GM19397 (cell line): ENCODE data around the gene GNAI2.
"Not testable (repeated sequence)": the region's sequence is repeated elsewhere in the genome, so short reads cannot be mapped to it uniquely, and the experiment has no call there.

Experiments
- ATAC-seq: cut with Tn5 transposase; IDR thresholded peaks from one replicate; pipeline ENCODE4 v1.9.1; 2021; ENCODE audit warnings: mild to moderate bottlenecking, moderate library complexity; ENCODE audit not compliant: unreplicated experiment

The GNAI2 gene

DNA sequence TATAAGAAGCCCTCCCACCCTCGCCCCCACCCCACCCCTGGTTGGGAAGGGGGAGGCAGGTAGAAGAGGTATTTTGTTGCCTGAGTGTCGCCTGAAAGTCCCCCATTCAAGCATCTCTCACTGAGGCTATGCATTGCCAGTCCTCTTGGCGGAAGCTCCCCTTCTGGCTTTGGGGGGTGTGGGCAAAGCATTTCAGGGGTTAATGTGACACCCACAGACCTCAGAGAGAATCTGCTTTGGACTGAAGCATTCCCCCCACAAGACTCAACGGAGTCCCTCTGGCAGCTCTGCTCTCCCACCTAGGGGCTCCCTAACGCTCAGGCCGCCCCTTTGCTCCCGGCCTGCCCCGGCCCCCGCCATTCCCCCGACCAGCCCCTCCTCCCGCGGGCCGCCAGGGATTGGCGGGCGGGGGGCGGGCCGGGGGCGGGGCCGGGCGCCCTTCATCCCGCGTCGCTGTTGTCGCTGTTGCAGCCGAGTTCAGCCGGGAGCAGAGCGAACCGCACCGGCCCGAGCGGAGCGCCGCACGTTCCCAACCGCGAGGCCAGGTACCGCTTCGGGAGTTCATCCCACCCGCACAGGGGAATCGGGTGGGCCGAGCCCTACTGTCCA lies 31.1 kb upstream of the GNAI2 start, which contains the start of gene SLC38A3:
Gene SLC38A3 (plus strand): TSS at position 468 of the 609 bp plus-strand sequence. CDS start 8,929 bp downstream, outside the sequence.
- ATAC-seq = no peak

GRCh38 chr3:50205413-50206276 lies 30.4 kb upstream of the GNAI2 start:
- no peak for ATAC-seq

GRCh38 chr3:50207359-50208042 lies 28.5 kb upstream of the GNAI2 start:
- ATAC-seq = no peak

GRCh38 chr3:50208677-50209344 lies 27.2 kb upstream of the GNAI2 start:
- ATAC-seq = no peak

DNA sequence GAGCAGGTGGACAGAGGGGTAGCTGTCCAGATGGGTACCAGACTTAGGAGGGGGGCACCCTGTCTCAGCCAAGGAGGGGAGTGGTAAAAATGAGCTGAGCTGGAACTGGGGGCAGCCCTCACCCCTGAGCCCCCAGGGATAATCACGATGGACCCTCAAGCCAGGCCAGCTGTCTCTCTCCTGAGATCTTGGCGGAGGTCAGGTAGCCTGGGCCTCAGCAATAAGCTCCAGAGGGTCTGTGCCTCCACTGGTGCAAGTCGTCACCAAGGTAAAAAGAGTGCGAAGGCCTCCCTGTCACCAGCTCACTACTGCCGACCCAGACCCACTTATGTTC lies 25.9 kb upstream of the GNAI2 start:
- ATAC-seq = no peak

DNA sequence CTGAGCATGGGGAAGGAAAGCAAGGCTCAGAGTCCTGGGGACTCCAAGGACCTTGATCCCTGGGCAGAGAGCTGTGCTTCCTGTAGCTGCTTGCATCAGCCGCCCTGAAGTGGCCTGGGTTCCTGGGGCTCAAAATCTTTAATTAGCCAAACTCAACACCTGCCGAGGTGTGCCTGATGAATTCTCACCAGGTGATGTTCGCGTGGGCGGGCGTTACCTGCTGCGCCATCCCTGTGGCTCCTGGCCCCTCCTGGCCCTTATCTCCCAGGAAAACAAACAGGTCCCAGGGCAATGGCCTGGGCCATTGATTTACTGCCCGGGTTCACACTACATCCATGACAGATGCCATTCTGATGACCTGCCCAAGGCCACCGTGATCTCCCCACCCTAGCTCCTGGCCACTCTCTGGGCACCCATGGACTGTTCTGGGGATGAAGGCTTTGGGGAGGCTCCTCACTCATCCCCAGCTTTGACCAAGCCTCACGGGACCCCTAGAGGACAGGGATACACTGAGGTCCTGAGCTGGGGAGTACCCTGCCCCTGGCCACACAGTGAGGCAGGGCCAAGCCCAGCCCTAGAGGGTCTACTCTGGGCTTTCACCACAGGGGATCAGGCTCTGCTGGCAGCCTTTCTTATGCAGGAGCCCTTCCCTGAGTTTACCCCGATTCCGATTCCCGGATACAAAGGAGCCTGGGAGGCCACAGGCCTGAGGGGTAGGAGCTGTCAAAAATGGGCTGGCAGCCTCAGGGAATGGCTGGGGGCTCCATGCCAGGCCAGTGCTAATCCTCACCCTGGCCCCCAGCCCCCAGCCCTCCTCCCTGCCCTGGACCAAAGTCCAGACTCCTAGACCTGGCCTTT lies 25.3 kb upstream of the GNAI2 start:
- no peak for ATAC-seq

DNA sequence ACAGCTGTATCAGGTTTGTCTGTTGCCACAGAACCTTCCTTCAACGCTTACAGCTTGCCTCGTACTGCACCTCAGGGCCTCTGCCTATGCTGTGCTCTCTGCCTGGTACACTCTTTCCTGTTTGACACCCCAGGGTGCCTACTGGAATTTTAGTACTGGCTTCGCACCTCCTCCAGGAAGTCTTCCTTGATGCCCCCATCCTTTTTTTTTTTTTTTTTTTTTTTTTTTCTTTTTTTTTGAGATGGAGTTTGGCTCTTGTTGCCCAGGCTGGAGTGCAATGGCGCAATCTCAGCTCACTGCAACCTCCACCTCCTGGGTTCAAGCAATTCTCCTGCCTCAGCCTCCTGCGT lies 24.7 kb upstream of the GNAI2 start:
- not testable (repeated sequence) for ATAC-seq

DNA sequence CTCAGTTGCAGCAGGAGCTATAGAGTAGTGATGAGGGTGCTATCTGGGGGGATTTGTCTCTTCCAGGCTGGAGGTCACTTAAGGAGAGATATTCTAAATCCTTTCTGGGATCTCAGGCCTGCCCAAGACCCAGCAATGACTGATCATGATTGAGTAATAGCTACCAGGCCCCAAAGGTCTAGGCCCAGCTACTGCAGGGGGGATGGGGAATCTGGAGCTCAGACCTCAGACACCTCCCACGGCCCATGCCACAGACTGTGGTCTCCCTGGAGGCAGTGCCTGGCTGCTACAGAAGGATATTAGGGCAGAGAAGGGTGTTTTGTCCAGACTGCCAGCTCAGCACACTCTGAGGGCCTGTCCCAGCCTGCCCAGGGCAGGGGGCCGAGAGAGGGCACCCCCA lies 24.1 kb upstream of the GNAI2 start:
- ATAC-seq = no peak

DNA sequence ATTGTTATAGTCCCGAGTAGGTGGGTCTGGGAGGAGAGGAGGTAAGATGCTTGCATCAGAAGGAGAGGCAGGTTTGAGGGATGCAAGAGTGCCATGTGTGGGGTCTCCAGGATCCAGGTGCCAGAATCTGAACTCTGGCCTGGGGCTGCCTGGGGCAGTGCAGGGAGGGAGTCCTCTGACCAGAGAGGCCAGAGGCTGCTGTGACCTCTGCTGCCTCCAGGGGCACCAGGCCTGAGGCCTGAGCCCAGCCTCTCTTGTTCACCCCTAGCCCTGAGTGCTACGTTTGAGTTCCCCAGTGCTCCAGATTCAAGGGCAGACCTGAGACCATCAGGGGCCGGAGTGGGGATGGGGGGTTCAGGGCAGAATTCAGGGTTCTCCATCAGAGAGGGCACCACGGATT lies 23.5 kb upstream of the GNAI2 start:
- ATAC-seq = no peak

DNA sequence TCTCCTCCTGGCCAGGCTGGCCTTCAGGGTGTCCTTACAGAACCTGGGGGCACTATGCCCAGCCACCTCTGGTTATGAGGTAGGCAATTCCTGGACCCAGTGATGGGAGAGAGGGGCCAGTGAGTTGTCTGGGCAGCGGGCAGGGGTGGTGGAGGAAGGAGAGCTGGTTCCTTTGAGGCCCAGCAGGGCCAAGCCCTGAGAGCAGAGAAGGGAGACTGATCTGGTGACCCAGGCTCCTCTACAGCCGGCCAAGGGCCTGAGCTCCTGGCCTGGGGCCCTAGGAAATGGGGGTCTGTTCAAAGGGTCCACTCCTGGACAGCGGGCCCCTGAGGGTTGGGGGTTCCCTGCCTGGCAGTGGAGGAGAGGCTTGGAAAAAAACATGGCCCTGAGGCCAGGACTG lies 23.0 kb upstream of the GNAI2 start:
- no peak for ATAC-seq

DNA sequence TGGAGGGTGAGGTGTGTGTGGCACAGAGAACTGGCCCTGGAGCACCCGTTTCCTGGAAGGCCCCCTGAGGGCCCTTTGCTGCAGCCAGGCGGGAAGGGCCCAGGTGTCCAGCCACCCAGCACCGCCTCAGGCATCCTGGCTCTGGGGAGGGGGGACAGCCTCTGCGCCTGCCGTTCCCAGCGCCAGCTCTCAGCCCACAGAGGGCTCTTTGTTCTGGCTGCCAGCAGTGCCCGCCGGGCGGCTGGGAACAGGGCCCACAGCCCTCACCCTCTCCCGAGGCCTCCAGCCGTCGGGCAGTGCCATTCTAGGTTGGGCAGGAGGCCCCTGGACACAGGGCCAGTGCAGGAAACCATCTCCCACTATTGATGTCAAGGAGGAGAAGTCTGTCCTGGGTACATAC lies 22.6 kb upstream of the GNAI2 start:
- ATAC-seq = no peak

DNA sequence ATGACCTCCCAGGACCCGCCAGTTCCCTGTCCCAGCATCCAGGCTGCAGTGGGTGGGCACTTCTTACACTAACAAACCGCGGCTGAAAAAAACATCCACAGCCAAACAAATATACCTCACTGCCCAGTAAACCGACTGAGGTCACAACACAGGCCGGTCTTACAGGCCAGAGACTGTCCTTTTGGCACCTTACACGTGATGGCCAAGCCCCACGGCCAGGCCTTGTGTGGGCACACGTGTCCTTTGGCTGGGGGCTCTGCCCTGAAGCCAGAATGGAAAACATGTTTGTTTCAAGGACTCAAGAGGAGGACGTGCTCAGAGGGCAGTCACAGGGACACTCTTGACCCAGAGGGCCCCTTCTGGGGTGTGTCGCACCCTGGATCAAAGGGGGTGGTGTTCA lies 21.2 kb upstream of the GNAI2 start:
- no peak for ATAC-seq

GRCh38 chr3:50215529-50215928 lies 20.5 kb upstream of the GNAI2 start:
- no peak for ATAC-seq

- ATAC-seq = no peak
Observed at GRCh38 chr3:50217681-50218080, 18.3 kb upstream of the GNAI2 start.

- ATAC-seq = no peak
Observed at GRCh38 chr3:50218448-50218847, 17.6 kb upstream of the GNAI2 start.

DNA sequence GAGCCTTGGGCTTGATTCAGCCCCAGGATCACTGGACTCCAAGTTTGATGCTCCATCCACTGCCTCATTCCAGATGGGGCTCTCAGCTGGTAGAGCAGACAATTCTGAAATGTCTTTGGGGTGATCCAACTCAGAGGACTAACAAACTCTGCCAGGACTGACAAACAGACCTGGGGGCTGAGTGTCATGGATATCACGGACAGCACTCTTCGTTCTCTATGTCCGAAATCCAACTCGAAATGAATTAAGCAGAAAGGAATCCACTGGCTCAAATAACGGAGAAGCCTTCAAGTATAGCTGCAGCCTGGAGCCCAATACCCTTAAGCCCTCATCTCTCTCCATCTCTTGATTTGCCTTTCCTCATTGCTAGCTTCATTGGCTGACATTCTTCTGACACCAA lies 16.7 kb upstream of the GNAI2 start:
- ATAC-seq = no peak

- no peak for ATAC-seq
Observed at GRCh38 chr3:50220109-50220508, 15.9 kb upstream of the GNAI2 start.

DNA sequence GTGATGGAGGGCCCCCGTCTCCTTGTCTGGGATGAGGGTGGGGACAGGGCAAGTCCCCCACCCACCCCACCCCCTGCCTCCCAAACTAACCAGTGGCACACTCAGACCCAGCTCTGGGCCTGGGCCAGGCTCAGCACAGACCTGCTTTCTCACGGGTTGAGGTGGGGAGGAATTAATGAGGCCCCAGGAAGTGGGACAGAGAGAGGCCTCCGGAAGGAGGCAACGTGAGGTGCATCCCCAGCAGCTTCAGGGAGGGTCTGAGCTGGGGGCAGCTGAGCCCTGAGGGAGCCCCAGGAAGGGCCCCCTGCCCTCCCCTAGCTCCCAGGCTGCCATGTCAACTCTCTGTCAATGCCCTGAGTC lies 15.0 kb upstream of the GNAI2 start:
- ATAC-seq = no peak

DNA sequence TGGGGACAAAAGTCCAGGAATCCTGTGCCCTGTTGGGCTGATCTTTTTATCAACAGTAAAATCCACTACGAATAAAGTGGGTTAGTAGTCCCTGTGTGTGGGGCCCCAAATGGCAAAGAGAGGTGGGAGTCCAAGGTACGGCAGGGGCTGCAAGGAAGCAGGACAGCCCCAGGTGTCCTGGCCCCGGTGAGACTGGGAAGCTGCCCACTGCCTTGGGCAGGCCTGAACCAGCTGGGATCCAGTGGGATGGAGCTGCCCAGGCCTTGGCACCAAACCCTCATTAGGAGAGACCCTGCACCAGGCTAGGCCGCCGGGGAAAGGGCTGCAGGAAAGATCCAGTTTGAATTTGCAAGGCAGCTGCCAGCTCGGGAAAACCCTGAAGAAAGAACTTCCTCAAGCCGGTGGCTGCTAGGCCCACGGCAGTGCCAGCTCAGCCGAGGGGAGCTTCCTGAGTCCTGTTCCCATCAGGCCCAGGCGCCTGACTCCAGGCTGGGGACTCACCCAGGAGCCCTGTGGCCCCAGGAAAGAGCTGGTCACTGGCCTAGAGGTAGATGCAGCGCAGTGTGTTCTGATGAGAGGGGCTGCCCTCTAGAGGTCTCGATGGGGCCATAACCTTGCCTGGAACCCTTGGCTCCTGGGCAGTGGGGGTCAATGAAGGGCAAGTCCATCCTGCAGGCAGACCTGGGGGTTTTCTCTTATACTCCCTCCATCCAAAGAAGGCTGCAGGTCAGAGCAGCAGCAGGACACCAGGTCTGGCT lies 14.4 kb upstream of the GNAI2 start:
- ATAC-seq = no peak

- ATAC-seq = no peak
Observed at GRCh38 chr3:50222169-50222528, 13.9 kb upstream of the GNAI2 start.
